ENCODE data around the gene ST6GALNAC6. TPM values are rescaled to one million over a fixed set of nuclear protein-coding genes. Genes with fewer than 3 reads are reported as not detected.

Gene ST6GALNAC6
- total RNA-seq, 2 experiments from 2014 or later: 93.1 to 97.5 TPM

DNA sequence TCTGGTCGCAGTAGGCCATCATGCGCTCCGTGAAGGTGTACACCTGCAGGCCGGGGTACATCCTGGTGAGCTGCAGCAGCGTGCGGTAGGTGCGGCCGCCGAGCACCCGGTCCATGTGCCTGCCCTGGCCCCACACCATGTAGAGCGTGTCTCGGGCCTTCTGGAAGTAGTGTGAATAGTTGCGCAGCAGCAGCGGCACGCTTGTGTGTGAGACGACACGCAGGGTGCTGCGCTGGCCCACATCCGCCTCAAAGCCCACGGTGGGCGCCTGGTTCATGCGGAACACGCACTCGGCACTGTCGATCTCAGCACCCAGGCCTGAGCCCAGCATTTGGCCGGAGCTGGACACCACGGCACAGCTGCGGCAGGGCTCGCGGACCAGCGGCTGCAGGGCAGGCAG is 12.9 kb upstream of the ST6GALNAC6 start:
- Histone ChIP-seq H3K4me1 (ENCODE audit: insufficient read depth, low read length) (peaks cover 38% of the 10 kb centered on the region), H3K27me3 (ENCODE audit: control insufficient read depth in 1 of 2, insufficient read depth in 2 of 2, low read length in 2 of 2) (no peaks in the 10 kb centered on the region), H3K4me3 (ENCODE audit: low read length) (no peak overlapping the region), H3K27ac (ENCODE audit: low read depth in 1 of 2, low read length in 2 of 2) (no peak overlapping the region), H3K9me3 (ENCODE audit: control insufficient read depth in 1 of 2, insufficient read depth in 1 of 2, low read length in 2 of 2) (no peaks in the 10 kb centered on the region), H3K36me3 (ENCODE audit: insufficient read depth, low read length) (peaks cover 39% of the 10 kb centered on the region)
- ChIA-PET POLR2A (interaction anchor here (0.6 kb wide), 1 partner anchor 119 kb away, joined by 3 read pairs; no protein-coding TSS in a partner anchor), CTCF (interaction anchor here (2.1 kb wide), 1 partner anchor 9 kb away, joined by 5 read pairs; no protein-coding TSS in a partner anchor)
- no peaks in the 10 kb centered on the region for H3K9me3 Mint-ChIP-seq
- H3K36me3 Mint-ChIP-seq (ENCODE audit: low read depth): peaks cover 40% of the 10 kb centered on the region
- no peak for DNase-seq
- intact Hi-C loops (cut with DNase I, micrococcal nuclease): loop anchor here in 1 of 2 experiments (5.0 kb wide), 1 partner anchor 35 kb away; the partner anchor contains the start of gene AK1
- TF ChIP-seq, protein P1, sequence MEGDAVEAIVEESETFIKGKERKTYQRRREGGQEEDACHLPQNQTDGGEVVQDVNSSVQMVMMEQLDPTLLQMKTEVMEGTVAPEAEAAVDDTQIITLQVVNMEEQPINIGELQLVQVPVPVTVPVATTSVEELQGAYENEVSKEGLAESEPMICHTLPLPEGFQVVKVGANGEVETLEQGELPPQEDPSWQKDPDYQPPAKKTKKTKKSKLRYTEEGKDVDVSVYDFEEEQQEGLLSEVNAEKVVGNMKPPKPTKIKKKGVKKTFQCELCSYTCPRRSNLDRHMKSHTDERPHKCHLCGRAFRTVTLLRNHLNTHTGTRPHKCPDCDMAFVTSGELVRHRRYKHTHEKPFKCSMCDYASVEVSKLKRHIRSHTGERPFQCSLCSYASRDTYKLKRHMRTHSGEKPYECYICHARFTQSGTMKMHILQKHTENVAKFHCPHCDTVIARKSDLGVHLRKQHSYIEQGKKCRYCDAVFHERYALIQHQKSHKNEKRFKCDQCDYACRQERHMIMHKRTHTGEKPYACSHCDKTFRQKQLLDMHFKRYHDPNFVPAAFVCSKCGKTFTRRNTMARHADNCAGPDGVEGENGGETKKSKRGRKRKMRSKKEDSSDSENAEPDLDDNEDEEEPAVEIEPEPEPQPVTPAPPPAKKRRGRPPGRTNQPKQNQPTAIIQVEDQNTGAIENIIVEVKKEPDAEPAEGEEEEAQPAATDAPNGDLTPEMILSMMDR (IDR thresholded peaks at IDR 0.05): no peak
- no peak for ATAC-seq (ENCODE audit: poor library complexity)
- H3K4me1 Mint-ChIP-seq (ENCODE audit: low read depth): peaks cover 25% of the 10 kb centered on the region
- H3K27ac Mint-ChIP-seq: no peak overlapping the region
- H3K4me3 Mint-ChIP-seq: no peak overlapping the region
- H3K27me3 Mint-ChIP-seq: no peaks in the 10 kb centered on the region

DNA sequence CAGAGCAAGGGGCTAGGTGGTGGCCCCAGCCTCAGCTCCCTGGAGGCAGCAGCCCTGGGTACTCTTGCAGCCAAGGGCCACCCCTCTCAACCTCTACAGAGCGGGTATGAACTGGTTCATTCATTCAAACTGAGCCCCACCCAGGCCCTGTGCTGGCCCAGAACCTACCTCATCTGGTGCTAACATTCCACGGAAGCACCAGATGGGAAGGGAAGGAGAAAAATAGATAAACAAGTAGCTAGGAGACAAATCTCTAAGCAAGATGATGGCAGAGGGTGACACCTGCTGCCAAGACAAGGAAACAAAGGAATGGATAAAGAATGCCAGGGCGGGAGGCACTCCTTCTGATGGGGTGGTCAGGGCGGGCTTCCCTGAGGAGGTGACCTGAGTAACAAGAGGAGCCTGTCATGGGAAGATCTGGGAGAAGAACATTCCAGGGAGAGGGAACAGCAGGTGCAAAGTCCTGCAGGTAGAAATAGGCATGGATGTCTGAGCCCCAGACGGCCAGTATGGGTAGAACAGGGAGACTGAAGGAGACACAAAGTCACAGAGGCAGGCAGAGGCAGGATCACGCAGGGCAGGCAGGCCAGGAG is 11.3 kb upstream of the ST6GALNAC6 start:
- H3K4me1 ChIP-seq (ENCODE audit: insufficient read depth, low read length): peaks cover 41% of the 10 kb centered on the region
- DNase-seq (peak in 4 of 14 experiments; percentile 21 to 50 (median 46)), ATAC-seq (ENCODE audit: poor library complexity) (no peak)
- peaks cover 37% of the 10 kb centered on the region for H3K36me3 Mint-ChIP-seq (ENCODE audit: low read depth)
- peaks cover 39% of the 10 kb centered on the region for H3K36me3 ChIP-seq (ENCODE audit: insufficient read depth, low read length)
- POLR2A ChIA-PET: interaction anchor here (0.6 to 0.9 kb wide), 3 partner anchors 12 to 125 kb away, joined by 3 to 5 read pairs (median 3); partner anchors contain the start of gene CDK9
- H3K27ac ChIP-seq (ENCODE audit: low read depth in 1 of 2, low read length in 2 of 2): no peak overlapping the region
- H3K27me3 Mint-ChIP-seq: no peaks in the 10 kb centered on the region
- no peaks in the 10 kb centered on the region for H3K27me3 ChIP-seq (ENCODE audit: control insufficient read depth in 1 of 2, insufficient read depth in 2 of 2, low read length in 2 of 2)
- no peaks in the 10 kb centered on the region for H3K9me3 ChIP-seq (ENCODE audit: control insufficient read depth in 1 of 2, insufficient read depth in 1 of 2, low read length in 2 of 2)
- H3K4me3 ChIP-seq (ENCODE audit: low read length): no peak overlapping the region
- no peaks in the 10 kb centered on the region for H3K9me3 Mint-ChIP-seq
- peaks cover 31% of the 10 kb centered on the region for H3K4me1 Mint-ChIP-seq (ENCODE audit: low read depth)
- peak overlapping the region; percentile 12 for H3K4me3 Mint-ChIP-seq
- TF ChIP-seq, protein P1 (IDR thresholded peaks at IDR 0.05): peak; percentile 60
- intact Hi-C loops (cut with DNase I, micrococcal nuclease): loop anchor here in 1 of 2 experiments (5.0 kb wide), 1 partner anchor 33 kb away; the partner anchor contains the start of gene AK1
- peak overlapping the region; percentile 72 for H3K27ac Mint-ChIP-seq
- CTCF ChIA-PET: interaction anchor here (0.6 to 2.1 kb wide), 10 partner anchors 9 to 175 kb away, joined by 3 to 9 read pairs (median 4); partner anchors contain the start of genes FPGS, ST6GALNAC6 and TOR2A

DNA sequence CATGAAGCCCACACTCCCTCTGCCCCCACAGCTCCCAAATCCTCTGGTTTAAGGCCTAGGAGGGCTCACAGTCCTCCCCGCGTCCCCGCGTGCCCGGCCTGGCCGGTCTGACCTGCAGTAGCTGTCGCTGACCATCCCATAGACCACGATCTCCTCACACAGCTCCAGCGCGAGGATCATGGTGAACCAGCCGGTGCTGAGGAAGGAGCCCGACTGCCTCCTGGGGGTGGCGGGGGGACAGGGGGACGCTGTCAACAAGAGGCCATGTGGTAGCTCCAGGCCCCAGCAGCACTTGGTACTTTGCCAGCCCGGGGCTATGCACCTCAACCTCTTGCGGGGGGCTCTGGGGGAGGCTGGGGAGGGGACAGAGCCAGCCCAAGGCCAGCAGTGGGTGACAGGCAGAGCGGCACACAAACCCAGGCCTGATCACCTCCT is 10.5 kb upstream of the ST6GALNAC6 start:
- intact Hi-C loops (cut with DNase I, micrococcal nuclease): loop anchor here (5.0 kb wide), 3 partner anchors 33 to 173 kb away; partner anchors contain the start of genes AK1 (in 1 of the 2), CDK9 (in 1 of the 2) and TOR2A (in 1 of the 2)
- no peak overlapping the region for H3K4me3 ChIP-seq (ENCODE audit: low read length)
- H3K27me3 ChIP-seq (ENCODE audit: control insufficient read depth in 1 of 2, insufficient read depth in 2 of 2, low read length in 2 of 2): no peaks in the 10 kb centered on the region
- H3K27me3 Mint-ChIP-seq: no peaks in the 10 kb centered on the region
- H3K36me3 Mint-ChIP-seq (ENCODE audit: low read depth): peaks cover 37% of the 10 kb centered on the region
- peak overlapping the region; percentile 55 for H3K27ac Mint-ChIP-seq
- ATAC-seq (ENCODE audit: poor library complexity) (no peak), DNase-seq (peak in 1 of 14 experiments; percentile 21)
- TF ChIP-seq, protein P1 (IDR thresholded peaks at IDR 0.05): no peak
- ChIA-PET CTCF (interaction anchor here (0.8 to 2.1 kb wide), 5 partner anchors 11 to 174 kb away, joined by 3 to 9 read pairs (median 6); partner anchors contain the start of genes ST6GALNAC6 and TOR2A), POLR2A (interaction anchor here (0.9 kb wide), 1 partner anchor 11 kb away, joined by 3 read pairs; no protein-coding TSS in a partner anchor)
- no peak overlapping the region for H3K27ac ChIP-seq (ENCODE audit: low read depth in 1 of 2, low read length in 2 of 2)
- peaks cover 38% of the 10 kb centered on the region for H3K36me3 ChIP-seq (ENCODE audit: insufficient read depth, low read length)
- peaks cover 41% of the 10 kb centered on the region for H3K4me1 ChIP-seq (ENCODE audit: insufficient read depth, low read length)
- peaks cover 29% of the 10 kb centered on the region for H3K4me1 Mint-ChIP-seq (ENCODE audit: low read depth)
- H3K4me3 Mint-ChIP-seq: no peak overlapping the region
- H3K9me3 ChIP-seq (ENCODE audit: control insufficient read depth in 1 of 2, insufficient read depth in 1 of 2, low read length in 2 of 2): no peaks in the 10 kb centered on the region
- H3K9me3 Mint-ChIP-seq: no peaks in the 10 kb centered on the region

All from CD4-positive, alpha-beta T cell (primary cell).